ENCODE data around the gene MTX2.
"Not testable (repeated sequence)": the region's sequence is repeated elsewhere in the genome, so short reads cannot be mapped to it uniquely, and the experiment has no call there.

Gene MTX2

GRCh38 chr2:176291335-176291734 is 22.1 kb downstream of the MTX2 start:
- no peak for DNase-seq

GRCh38 chr2:176291809-176292283 is 22.6 kb downstream of the MTX2 start:
- no peak for DNase-seq

- DNase-seq: no peak
Observed at GRCh38 chr2:176292608-176293007, 23.4 kb downstream of the MTX2 start.

GRCh38 chr2:176293334-176293733 is 24.1 kb downstream of the MTX2 start:
- no peak for DNase-seq

GRCh38 chr2:176297067-176297466 is 27.8 kb downstream of the MTX2 start:
- no peak for DNase-seq

GRCh38 chr2:176297737-176298136 is 28.5 kb downstream of the MTX2 start:
- no peak for DNase-seq

- DNase-seq: not testable (repeated sequence)
Observed at GRCh38 chr2:176306020-176306419, 36.8 kb downstream of the MTX2 start.

- DNase-seq: no peak
Observed at GRCh38 chr2:176317199-176317598, 48.0 kb downstream of the MTX2 start.

GRCh38 chr2:176317623-176318065 is 48.4 kb downstream of the MTX2 start:
- no peak for DNase-seq

- no peak for DNase-seq
Observed at GRCh38 chr2:176321916-176322315, 52.7 kb downstream of the MTX2 start.

- no peak for DNase-seq
Observed at GRCh38 chr2:176324862-176325261, 55.6 kb downstream of the MTX2 start.

- no peak for DNase-seq
Observed at GRCh38 chr2:176325732-176326131, 56.5 kb downstream of the MTX2 start.

GRCh38 chr2:176328149-176328548 is 58.9 kb downstream of the MTX2 start:
- DNase-seq: no peak

GRCh38 chr2:176330612-176331011 is 61.4 kb downstream of the MTX2 start:
- DNase-seq: no peak

- DNase-seq: no peak
Observed at GRCh38 chr2:176331646-176332045, 62.4 kb downstream of the MTX2 start.

- no peak for DNase-seq
Observed at GRCh38 chr2:176334729-176335128, 65.5 kb downstream of the MTX2 start.

- DNase-seq: no peak
Observed at GRCh38 chr2:176338395-176338794, 69.2 kb downstream of the MTX2 start.

- no peak for DNase-seq
Observed at GRCh38 chr2:176339208-176339607, 70.0 kb downstream of the MTX2 start.

GRCh38 chr2:176356251-176356650 is 87.0 kb downstream of the MTX2 start:
- no peak for DNase-seq

GRCh38 chr2:176364273-176364977 is 95.2 kb downstream of the MTX2 start:
- DNase-seq: no peak

GRCh38 chr2:176368349-176368748 is 99.1 kb downstream of the MTX2 start:
- no peak for DNase-seq

- DNase-seq: no peak
Observed at GRCh38 chr2:176370467-176371171, 101.4 kb downstream of the MTX2 start.

GRCh38 chr2:176373155-176373554 is 103.9 kb downstream of the MTX2 start:
- not testable (repeated sequence) for DNase-seq

- DNase-seq: no peak
Observed at GRCh38 chr2:176378323-176378722, 109.1 kb downstream of the MTX2 start.
